ENCODE measurements around the gene FGD2.

GRCh38 chr6:37072526-37072925 is 67.1 kb downstream of the FGD2 start:
- TF ChIP-seq RAD51 (IDR thresholded peaks at IDR 0.05), result no peak
- TF ChIP-seq, protein P1, sequence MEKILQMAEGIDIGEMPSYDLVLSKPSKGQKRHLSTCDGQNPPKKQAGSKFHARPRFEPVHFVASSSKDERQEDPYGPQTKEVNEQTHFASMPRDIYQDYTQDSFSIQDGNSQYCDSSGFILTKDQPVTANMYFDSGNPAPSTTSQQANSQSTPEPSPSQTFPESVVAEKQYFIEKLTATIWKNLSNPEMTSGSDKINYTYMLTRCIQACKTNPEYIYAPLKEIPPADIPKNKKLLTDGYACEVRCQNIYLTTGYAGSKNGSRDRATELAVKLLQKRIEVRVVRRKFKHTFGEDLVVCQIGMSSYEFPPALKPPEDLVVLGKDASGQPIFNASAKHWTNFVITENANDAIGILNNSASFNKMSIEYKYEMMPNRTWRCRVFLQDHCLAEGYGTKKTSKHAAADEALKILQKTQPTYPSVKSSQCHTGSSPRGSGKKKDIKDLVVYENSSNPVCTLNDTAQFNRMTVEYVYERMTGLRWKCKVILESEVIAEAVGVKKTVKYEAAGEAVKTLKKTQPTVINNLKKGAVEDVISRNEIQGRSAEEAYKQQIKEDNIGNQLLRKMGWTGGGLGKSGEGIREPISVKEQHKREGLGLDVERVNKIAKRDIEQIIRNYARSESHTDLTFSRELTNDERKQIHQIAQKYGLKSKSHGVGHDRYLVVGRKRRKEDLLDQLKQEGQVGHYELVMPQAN (conservative IDR thresholded peaks at IDR 0.05), result no peak
- no peak for TF ChIP-seq BRCA1 (IDR thresholded peaks at IDR 0.05; ENCODE audit: low read depth, low read length)
- TF ChIP-seq POLR2AphosphoS2 (IDR thresholded peaks at IDR 0.05; ENCODE audit: low read depth, low read length), result no peak
- TF ChIP-seq, protein P2, sequence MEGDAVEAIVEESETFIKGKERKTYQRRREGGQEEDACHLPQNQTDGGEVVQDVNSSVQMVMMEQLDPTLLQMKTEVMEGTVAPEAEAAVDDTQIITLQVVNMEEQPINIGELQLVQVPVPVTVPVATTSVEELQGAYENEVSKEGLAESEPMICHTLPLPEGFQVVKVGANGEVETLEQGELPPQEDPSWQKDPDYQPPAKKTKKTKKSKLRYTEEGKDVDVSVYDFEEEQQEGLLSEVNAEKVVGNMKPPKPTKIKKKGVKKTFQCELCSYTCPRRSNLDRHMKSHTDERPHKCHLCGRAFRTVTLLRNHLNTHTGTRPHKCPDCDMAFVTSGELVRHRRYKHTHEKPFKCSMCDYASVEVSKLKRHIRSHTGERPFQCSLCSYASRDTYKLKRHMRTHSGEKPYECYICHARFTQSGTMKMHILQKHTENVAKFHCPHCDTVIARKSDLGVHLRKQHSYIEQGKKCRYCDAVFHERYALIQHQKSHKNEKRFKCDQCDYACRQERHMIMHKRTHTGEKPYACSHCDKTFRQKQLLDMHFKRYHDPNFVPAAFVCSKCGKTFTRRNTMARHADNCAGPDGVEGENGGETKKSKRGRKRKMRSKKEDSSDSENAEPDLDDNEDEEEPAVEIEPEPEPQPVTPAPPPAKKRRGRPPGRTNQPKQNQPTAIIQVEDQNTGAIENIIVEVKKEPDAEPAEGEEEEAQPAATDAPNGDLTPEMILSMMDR (IDR thresholded peaks at IDR 0.05 in 2 of 3, conservative IDR thresholded peaks at IDR 0.05 in 1 of 3; ENCODE audit: control insufficient read depth in 2 of 3, extremely low read depth in 1 of 3, insufficient read depth in 1 of 3, low read depth in 3 of 3, low read length in 3 of 3), result no peak
- no peak for TF ChIP-seq FOS (IDR thresholded peaks at IDR 0.05; ENCODE audit: borderline replicate concordance, extremely low read depth, insufficient read length)
- no peak for TF ChIP-seq ZBTB40 (IDR thresholded peaks at IDR 0.05; ENCODE audit: borderline replicate concordance)
- TF ChIP-seq YY1 (IDR thresholded peaks at IDR 0.05; ENCODE audit: low read depth, low read length), result no peak
- no peak for TF ChIP-seq SMARCA5 (IDR thresholded peaks at IDR 0.05)
